Hepatocyte (in vitro differentiated cells): Measurements from ENCODE around the gene ITPR1. TPM values are rescaled to one million over a fixed set of nuclear protein-coding genes. Genes with fewer than 3 reads are reported as not detected.

Experiments
- DNase-seq: peaks from one replicate; pipeline ENCODE4 v3.0.0-alpha.2; 2016; ENCODE audit warnings: low spot score
- H2AFZ ChIP-seq: fragments of 200-600 bp; sonication (generic); 2 replicates; pipeline ENCODE4 v1.6.0; 2016; ENCODE audit warnings: antibody characterized with exemption, mild to moderate bottlenecking
- H3K27ac ChIP-seq: fragments of 200-600 bp; sonication (generic); 2 replicates; pipeline ENCODE4 v1.5.1; 2016; ENCODE audit warnings: mild to moderate bottlenecking
- H3K27me3 ChIP-seq: fragments of 200-600 bp; sonication (generic); 2 replicates; pipeline ENCODE4 v1.6.1; 2016
- H3K36me3 ChIP-seq: fragments of 200-600 bp; sonication (generic); replicated peaks from 2 replicates; pipeline ENCODE4 v1.5.1; 2016; ENCODE audit warnings: low read depth; ENCODE audit not compliant: insufficient read depth
- H3K4me1 ChIP-seq: fragments of 200-600 bp; sonication (generic); 2 replicates; pipeline ENCODE4 v1.5.1; 2016; ENCODE audit warnings: mild to moderate bottlenecking, moderate library complexity; ENCODE audit not compliant: insufficient read depth
- H3K4me2 ChIP-seq: fragments of 200-600 bp; sonication (generic); 2 replicates; pipeline ENCODE4 v1.6.0; 2016
- H3K4me3 ChIP-seq: fragments of 200-600 bp; sonication (generic); 2 replicates; pipeline ENCODE4 v1.5.1; 2016; ENCODE audit warnings: mild to moderate bottlenecking
- H3K79me2 ChIP-seq: fragments of 200-600 bp; sonication (generic); 2 replicates; pipeline ENCODE4 v1.6.0; 2017; ENCODE audit warnings: mild to moderate bottlenecking
- H3K9me2 ChIP-seq: fragments of 200-600 bp; sonication (generic); replicated peaks from 2 replicates; pipeline ENCODE4 v1.6.0; 2017; ENCODE audit warnings: mild to moderate bottlenecking; ENCODE audit not compliant: insufficient read depth
- H3K9me3 ChIP-seq: fragments of 200-600 bp; sonication (generic); 2 replicates; pipeline ENCODE4 v1.5.1; 2016; ENCODE audit warnings: low read depth, mild to moderate bottlenecking
- H4K20me1 ChIP-seq: fragments of 200-600 bp; sonication (generic); 2 replicates; pipeline ENCODE4 v1.6.0; 2016; ENCODE audit warnings: mild to moderate bottlenecking; ENCODE audit not compliant: insufficient read depth, poor library complexity, severe bottlenecking
- EZH2 ChIP-seq: fragments of 200-600 bp; sonication (generic); IDR thresholded peaks from 2 replicates; pipeline ENCODE4 v1.6.1; 2016; ENCODE audit warnings: antibody characterized with exemption, mild to moderate bottlenecking, borderline replicate concordance
- EZH2phosphoT487 ChIP-seq: fragments of 200-600 bp; sonication (generic); IDR thresholded peaks from one replicate; pipeline ENCODE4 v1.6.1; 2018; ENCODE audit warnings: antibody characterized with exemption, mild to moderate bottlenecking, low read depth, moderate library complexity; ENCODE audit not compliant: unreplicated experiment, severe bottlenecking
- WGBS: methylation state at CpG from one replicate; pipeline ENCODE4 v1.1.6; 2016; ENCODE audit warnings: low lambda C conversion rate; ENCODE audit errors: missing lambda C conversion rate; 5-methylcytosine and 5-hydroxymethylcytosine counted together
- polyA plus RNA-seq: library from polyadenylated mRNA; unstranded; fragments of >200 nt; fragmentation: Nextera tagmentation; extraction: Ambion mirVana; gene quantifications from 2 replicates; pipeline ENCODE4 v1.2.1, GENCODE V29; 2016
- total RNA-seq: library from RNA; depleted of rRNA; stranded (reverse); fragments of >200 nt; gene quantifications from 2 replicates; pipeline ENCODE4 v1.2.3, GENCODE V29; 2014
- TF ChIP-seq, protein P1 (sequence below): fragments of 200-600 bp; sonication (generic); IDR thresholded peaks from 2 replicates; pipeline ENCODE4 v1.5.1; 2016; ENCODE audit warnings: antibody characterized with exemption, mild to moderate bottlenecking; ENCODE audit not compliant: poor library complexity

ITPR1 gene
- total and polyA plus RNA-seq, 2 experiments from 2014 or later: 46.8 to 90.8 TPM

DNA sequence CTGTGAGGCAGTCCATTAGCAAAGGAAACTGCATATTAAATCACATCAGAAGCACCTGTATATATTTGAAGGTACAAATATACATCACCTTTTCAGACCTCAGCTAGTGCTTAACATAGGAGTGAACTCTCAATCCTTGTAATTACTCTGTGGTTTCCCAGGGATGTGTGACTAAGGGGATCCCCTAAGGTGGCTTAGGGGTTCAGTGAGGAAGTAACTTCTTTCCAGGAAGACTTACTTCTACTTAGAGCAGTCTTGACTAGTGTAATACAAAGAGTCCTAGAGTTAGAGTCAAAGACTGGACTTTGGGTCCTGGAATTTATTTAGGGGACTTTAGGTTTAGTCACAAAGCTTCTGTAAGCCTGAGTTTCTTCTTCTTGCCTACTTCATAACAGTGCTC is 17.3 kb upstream of the ITPR1 start:
- no peaks in the 10 kb centered on the region for H3K79me2 ChIP-seq
- H3K9me3 ChIP-seq: no peaks in the 10 kb centered on the region
- H3K4me3 ChIP-seq: no peak overlapping the region
- no peak overlapping the region for H2AFZ ChIP-seq
- no peak overlapping the region for H3K27ac ChIP-seq
- no peaks in the 10 kb centered on the region for H3K9me2 ChIP-seq
- H3K36me3 ChIP-seq: no peaks in the 10 kb centered on the region
- H3K4me2 ChIP-seq: no peak overlapping the region
- no peaks in the 10 kb centered on the region for H3K4me1 ChIP-seq
- no peak for TF ChIP-seq EZH2phosphoT487
- TF ChIP-seq, protein P1, sequence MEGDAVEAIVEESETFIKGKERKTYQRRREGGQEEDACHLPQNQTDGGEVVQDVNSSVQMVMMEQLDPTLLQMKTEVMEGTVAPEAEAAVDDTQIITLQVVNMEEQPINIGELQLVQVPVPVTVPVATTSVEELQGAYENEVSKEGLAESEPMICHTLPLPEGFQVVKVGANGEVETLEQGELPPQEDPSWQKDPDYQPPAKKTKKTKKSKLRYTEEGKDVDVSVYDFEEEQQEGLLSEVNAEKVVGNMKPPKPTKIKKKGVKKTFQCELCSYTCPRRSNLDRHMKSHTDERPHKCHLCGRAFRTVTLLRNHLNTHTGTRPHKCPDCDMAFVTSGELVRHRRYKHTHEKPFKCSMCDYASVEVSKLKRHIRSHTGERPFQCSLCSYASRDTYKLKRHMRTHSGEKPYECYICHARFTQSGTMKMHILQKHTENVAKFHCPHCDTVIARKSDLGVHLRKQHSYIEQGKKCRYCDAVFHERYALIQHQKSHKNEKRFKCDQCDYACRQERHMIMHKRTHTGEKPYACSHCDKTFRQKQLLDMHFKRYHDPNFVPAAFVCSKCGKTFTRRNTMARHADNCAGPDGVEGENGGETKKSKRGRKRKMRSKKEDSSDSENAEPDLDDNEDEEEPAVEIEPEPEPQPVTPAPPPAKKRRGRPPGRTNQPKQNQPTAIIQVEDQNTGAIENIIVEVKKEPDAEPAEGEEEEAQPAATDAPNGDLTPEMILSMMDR: no peak
- no peak for TF ChIP-seq EZH2
- peaks cover 6% of the 10 kb centered on the region for H3K27me3 ChIP-seq
- no peaks in the 10 kb centered on the region for H4K20me1 ChIP-seq
- DNase-seq: no peak

DNA sequence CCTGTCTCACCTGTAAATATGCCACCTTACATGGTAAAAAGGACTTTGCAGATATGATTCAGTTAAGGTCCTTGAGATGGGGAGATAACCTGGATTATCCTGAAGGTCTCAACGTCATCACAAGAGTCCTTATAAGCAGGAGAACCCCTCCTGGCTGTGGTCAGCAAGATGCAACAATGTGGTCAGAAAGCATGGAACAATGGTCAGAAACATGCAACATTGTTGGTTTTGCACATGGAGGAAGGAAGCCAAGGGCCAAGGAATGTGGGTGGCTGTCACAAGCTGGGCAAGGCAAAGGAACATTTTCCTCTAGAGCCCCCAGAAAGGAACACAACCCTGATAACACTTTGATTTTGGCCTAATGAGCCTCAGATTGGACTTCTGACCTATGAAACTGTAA is 16.7 kb upstream of the ITPR1 start:
- 57% methylated on average over 1 of the region's 1 CpG for WGBS
- H3K27me3 ChIP-seq: peaks cover 6% of the 10 kb centered on the region
- no peaks in the 10 kb centered on the region for H3K9me2 ChIP-seq

DNA sequence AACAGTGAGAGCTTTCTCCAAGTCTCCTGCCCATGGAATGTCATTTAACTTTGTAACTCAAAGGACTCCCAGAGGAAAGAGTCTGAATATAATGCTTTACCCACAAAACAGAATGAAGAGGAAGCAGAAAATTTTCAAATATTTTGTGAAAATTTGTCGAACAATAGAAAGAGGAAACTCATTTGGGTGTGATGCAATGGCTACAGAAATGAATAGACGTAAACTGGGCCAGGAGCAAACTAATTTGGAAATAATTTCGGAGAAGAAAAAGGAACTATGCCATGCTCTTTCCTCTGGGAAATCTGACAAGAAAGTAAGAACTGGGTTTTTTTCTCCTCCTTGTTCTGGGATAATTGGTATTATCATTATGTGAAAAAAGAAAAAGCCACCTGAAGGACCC is 14.9 kb upstream of the ITPR1 start:
- Histone ChIP-seq H3K4me3 (no peak overlapping the region), H3K4me1 (no peaks in the 10 kb centered on the region), H3K9me2 (no peaks in the 10 kb centered on the region), H2AFZ (no peak overlapping the region), H3K27ac (no peak overlapping the region), H3K4me2 (no peak overlapping the region), H3K36me3 (no peaks in the 10 kb centered on the region), H3K27me3 (peaks cover 6% of the 10 kb centered on the region), H4K20me1 (no peaks in the 10 kb centered on the region), H3K79me2 (no peaks in the 10 kb centered on the region), H3K9me3 (no peaks in the 10 kb centered on the region)
- DNase-seq: no peak
- WGBS: 94% methylated on average over 3 of the region's 3 CpGs
- TF ChIP-seq EZH2: no peak
- TF ChIP-seq EZH2phosphoT487: no peak
- TF ChIP-seq, protein P1: no peak

More for the DNA sequence above, 16.7 kb upstream of the ITPR1 start:
- Histone ChIP-seq H3K4me3 (no peak overlapping the region), H3K79me2 (no peaks in the 10 kb centered on the region), H3K27ac (no peak overlapping the region), H3K4me1 (no peaks in the 10 kb centered on the region), H4K20me1 (no peaks in the 10 kb centered on the region), H3K9me3 (no peaks in the 10 kb centered on the region), H3K36me3 (no peaks in the 10 kb centered on the region), H3K4me2 (no peak overlapping the region), H2AFZ (no peak overlapping the region)
- DNase-seq: no peak
- TF ChIP-seq EZH2 (no peak), EZH2phosphoT487 (no peak)
- TF ChIP-seq, protein P1: no peak

DNA sequence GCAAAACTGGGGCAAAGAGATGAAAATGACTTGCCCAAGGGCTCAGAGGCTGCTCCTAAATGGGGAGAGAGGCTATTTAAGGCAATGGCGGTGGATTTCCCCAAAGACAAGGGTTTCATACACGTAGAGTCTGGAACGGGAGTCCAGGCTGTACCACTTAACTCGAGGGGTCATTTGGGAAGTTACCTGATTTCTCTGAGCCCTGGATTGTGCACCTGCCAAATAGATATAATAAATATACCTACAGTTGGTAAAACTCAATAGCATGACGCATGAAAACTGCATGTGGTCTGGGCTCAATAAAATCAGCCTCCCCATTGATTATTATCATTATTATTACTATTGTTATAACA is 1.3 kb upstream of the ITPR1 start:
- WGBS: 43% methylated on average over 5 of the region's 5 CpGs
- Histone ChIP-seq H3K27ac (no peak overlapping the region), H2AFZ (peak overlapping the region; percentile 82), H3K4me2 (peak overlapping the region; percentile 87), H3K36me3 (no peaks in the 10 kb centered on the region), H3K27me3 (no peaks in the 10 kb centered on the region), H3K4me3 (peak overlapping the region; percentile 60), H4K20me1 (no peaks in the 10 kb centered on the region), H3K9me3 (no peaks in the 10 kb centered on the region), H3K79me2 (peaks cover 16% of the 10 kb centered on the region), H3K4me1 (peaks cover 7% of the 10 kb centered on the region), H3K9me2 (no peaks in the 10 kb centered on the region)
- TF ChIP-seq EZH2phosphoT487: no peak
- TF ChIP-seq, protein P1: no peak
- TF ChIP-seq EZH2: no peak
- no peak for DNase-seq
